ENCODE data around the gene TBC1D10A.

GRCh38 chr22:30305519-30305905 is 21.2 kb downstream of the TBC1D10A start:
- TF ChIP-seq EP300 (IDR thresholded peaks at IDR 0.05; ENCODE audit: low read depth) (no peak), CTCF (IDR thresholded peaks at IDR 0.05) (no peak)
